ENCODE data around the gene GLOD5.
A peak's percentile ranks its signal among the peaks of the same experiment; 100 is the strongest.

GLOD5 gene

DNA sequence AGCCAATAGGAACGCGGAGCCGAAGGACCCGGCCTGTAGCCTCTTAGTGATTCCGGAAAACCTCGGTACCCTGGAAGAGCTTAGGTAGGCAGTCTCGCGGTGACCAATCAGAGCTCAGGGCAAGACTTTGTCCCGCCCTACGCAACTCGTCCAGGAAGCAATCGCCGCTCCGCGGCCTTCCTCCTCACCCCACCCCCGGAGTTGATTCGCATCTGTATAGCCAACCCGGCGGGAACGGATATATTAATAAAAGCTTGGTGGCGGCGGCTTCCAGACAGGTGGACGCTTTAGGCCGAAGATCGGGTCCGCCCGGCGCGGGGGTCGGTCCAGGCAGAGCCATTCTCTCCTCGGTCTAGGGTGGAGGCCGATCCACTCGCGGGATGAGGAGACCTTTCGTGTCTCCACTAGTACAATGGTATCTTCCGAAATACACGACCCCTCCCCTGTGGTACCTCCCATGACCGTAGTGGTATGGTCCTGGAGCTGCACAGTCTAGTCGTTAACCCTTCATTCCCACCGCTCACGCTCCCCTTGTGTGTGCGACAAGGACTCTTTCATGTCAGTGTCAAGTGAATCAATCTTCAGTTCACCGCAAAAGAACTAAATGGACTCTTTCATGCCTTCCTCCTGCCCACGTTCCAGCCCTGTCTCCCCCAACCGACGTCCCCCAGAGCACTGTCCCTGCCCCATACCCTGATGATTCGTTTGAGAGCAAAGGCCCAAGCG is 24.2 kb upstream of the GLOD5 start (continued):
- TF ChIP-seq ZNF239 (tag by site-specific recombination; IDR thresholded peaks at IDR 0.05) (no peak), ZNF2 (tag by site-specific recombination; IDR thresholded peaks at IDR 0.05) (peak; percentile 84; the same call in 1 of the 2 replicates), ZFHX2 (tag by site-specific recombination; conservative IDR thresholded peaks at IDR 0.05) (peak; percentile 34), GLIS2 (tag by site-specific recombination; IDR thresholded peaks at IDR 0.05) (peak; percentile 61), TSHZ1 (tag by site-specific recombination; IDR thresholded peaks at IDR 0.05; ENCODE audit: borderline replicate concordance) (no peak), ZNF610 (tag by site-specific recombination; IDR thresholded peaks at IDR 0.05; ENCODE audit: borderline replicate concordance) (peak; percentile 84; the same call in 1 of the 2 replicates), MZF1 (tag by site-specific recombination; IDR thresholded peaks at IDR 0.05; ENCODE audit: borderline replicate concordance) (peak; percentile 39; the same call in 1 of the 2 replicates), YY2 (tag by site-specific recombination; IDR thresholded peaks at IDR 0.05) (no peak), RBAK (tag by site-specific recombination; IDR thresholded peaks at IDR 0.05) (no peak), ZSCAN30 (tag by site-specific recombination; IDR thresholded peaks at IDR 0.05) (peak; percentile 71; the same call in 1 of the 2 replicates), ZBTB8A (tag by site-specific recombination; IDR thresholded peaks at IDR 0.05) (peak; percentile 65), ZNF624 (tag by site-specific recombination; IDR thresholded peaks at IDR 0.05) (no peak), ZNF600 (tag by site-specific recombination; IDR thresholded peaks at IDR 0.05) (peak; percentile 32; the same call in 1 of the 2 replicates), BCL11A (tag by site-specific recombination; IDR thresholded peaks at IDR 0.05; ENCODE audit: low read depth) (0 out of 2 replicates have a peak, but pooled peaks have one; percentile 18), EGR2 (tag by site-specific recombination; IDR thresholded peaks at IDR 0.05; ENCODE audit: low read depth) (0 out of 2 replicates have a peak, but pooled peaks have one; percentile 11), ZNF473 (tag by site-specific recombination; IDR thresholded peaks at IDR 0.05) (no peak), ZFP41 (tag by site-specific recombination; IDR thresholded peaks at IDR 0.05; ENCODE audit: borderline replicate concordance) (no peak), ZNF48 (tag by site-specific recombination; IDR thresholded peaks at IDR 0.05) (no peak), ZNF558 (tag by site-specific recombination; IDR thresholded peaks at IDR 0.05) (no peak), ZNF394 (tag by site-specific recombination; IDR thresholded peaks at IDR 0.05; ENCODE audit: borderline replicate concordance) (peak; percentile 24; the same call in 1 of the 2 replicates), ZNF792 (tag by site-specific recombination; IDR thresholded peaks at IDR 0.05) (no peak), ZNF530 (tag by site-specific recombination; IDR thresholded peaks at IDR 0.05; ENCODE audit: low read depth) (no peak), ZNF501 (tag by site-specific recombination; IDR thresholded peaks at IDR 0.05) (peak; percentile 83), ZNF426 (tag by site-specific recombination; IDR thresholded peaks at IDR 0.05) (no peak), ZNF121 (tag by site-specific recombination; IDR thresholded peaks at IDR 0.05) (no peak)
- TF ChIP-seq, protein P1, sequence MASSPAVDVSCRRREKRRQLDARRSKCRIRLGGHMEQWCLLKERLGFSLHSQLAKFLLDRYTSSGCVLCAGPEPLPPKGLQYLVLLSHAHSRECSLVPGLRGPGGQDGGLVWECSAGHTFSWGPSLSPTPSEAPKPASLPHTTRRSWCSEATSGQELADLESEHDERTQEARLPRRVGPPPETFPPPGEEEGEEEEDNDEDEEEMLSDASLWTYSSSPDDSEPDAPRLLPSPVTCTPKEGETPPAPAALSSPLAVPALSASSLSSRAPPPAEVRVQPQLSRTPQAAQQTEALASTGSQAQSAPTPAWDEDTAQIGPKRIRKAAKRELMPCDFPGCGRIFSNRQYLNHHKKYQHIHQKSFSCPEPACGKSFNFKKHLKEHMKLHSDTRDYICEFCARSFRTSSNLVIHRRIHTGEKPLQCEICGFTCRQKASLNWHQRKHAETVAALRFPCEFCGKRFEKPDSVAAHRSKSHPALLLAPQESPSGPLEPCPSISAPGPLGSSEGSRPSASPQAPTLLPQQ (tag by site-specific recombination; IDR thresholded peaks at IDR 0.05), result peak; percentile 75; the same call in 1 of the 2 replicates
- TF ChIP-seq, protein P2, sequence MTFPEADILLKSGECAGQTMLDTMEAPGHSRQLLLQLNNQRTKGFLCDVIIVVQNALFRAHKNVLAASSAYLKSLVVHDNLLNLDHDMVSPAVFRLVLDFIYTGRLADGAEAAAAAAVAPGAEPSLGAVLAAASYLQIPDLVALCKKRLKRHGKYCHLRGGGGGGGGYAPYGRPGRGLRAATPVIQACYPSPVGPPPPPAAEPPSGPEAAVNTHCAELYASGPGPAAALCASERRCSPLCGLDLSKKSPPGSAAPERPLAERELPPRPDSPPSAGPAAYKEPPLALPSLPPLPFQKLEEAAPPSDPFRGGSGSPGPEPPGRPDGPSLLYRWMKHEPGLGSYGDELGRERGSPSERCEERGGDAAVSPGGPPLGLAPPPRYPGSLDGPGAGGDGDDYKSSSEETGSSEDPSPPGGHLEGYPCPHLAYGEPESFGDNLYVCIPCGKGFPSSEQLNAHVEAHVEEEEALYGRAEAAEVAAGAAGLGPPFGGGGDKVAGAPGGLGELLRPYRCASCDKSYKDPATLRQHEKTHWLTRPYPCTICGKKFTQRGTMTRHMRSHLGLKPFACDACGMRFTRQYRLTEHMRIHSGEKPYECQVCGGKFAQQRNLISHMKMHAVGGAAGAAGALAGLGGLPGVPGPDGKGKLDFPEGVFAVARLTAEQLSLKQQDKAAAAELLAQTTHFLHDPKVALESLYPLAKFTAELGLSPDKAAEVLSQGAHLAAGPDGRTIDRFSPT (tag by site-specific recombination; IDR thresholded peaks at IDR 0.05), result no peak
- TF ChIP-seq, protein P3, sequence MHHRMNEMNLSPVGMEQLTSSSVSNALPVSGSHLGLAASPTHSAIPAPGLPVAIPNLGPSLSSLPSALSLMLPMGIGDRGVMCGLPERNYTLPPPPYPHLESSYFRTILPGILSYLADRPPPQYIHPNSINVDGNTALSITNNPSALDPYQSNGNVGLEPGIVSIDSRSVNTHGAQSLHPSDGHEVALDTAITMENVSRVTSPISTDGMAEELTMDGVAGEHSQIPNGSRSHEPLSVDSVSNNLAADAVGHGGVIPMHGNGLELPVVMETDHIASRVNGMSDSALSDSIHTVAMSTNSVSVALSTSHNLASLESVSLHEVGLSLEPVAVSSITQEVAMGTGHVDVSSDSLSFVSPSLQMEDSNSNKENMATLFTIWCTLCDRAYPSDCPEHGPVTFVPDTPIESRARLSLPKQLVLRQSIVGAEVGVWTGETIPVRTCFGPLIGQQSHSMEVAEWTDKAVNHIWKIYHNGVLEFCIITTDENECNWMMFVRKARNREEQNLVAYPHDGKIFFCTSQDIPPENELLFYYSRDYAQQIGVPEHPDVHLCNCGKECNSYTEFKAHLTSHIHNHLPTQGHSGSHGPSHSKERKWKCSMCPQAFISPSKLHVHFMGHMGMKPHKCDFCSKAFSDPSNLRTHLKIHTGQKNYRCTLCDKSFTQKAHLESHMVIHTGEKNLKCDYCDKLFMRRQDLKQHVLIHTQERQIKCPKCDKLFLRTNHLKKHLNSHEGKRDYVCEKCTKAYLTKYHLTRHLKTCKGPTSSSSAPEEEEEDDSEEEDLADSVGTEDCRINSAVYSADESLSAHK (tag by site-specific recombination; IDR thresholded peaks at IDR 0.05), result peak; percentile 40; the same call in 1 of the 2 replicates
- TF ChIP-seq, protein P4, sequence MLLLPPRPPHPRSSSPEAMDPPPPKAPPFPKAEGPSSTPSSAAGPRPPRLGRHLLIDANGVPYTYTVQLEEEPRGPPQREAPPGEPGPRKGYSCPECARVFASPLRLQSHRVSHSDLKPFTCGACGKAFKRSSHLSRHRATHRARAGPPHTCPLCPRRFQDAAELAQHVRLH (tag by site-specific recombination; IDR thresholded peaks at IDR 0.05), result peak; percentile 69; the same call in 1 of the 2 replicates

Data from HEK293 (cell line).